ENCODE measurements around the gene SLC5A10.

Gene SLC5A10

GRCh38 chr17:18963126-18964017 lies 11.4 kb downstream of the SLC5A10 start:
- no peak for DNase-seq (ENCODE audit: low read depth in 1 of 2, low spot score in 1 of 2)

- DNase-seq (ENCODE audit: low read depth in 1 of 2, low spot score in 1 of 2) = no peak
Measured at GRCh38 chr17:18964018-18964351, 12.0 kb downstream of the SLC5A10 start.

DNA sequence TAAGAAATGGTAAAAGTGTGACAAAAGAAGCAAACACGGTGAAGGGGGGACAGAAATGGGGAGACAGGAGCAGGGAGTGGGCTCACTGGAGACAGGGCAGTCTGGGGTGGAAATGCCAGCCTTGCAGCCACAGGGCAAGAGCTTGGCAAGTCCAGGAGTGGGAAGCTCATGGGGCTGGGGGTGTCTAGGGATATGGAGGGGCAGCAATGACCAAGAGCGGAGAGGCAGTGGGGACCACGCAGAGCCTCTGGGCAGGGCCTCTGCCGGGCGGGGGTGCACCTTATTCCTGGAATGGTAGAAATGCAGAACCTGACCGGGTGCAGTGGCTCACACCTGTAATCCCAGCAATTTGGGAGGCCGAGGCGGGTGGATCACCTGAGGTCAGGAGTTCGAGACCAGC lies 12.6 kb downstream of the SLC5A10 start:
- no peak for DNase-seq (ENCODE audit: low read depth in 1 of 2, low spot score in 1 of 2)

DNA sequence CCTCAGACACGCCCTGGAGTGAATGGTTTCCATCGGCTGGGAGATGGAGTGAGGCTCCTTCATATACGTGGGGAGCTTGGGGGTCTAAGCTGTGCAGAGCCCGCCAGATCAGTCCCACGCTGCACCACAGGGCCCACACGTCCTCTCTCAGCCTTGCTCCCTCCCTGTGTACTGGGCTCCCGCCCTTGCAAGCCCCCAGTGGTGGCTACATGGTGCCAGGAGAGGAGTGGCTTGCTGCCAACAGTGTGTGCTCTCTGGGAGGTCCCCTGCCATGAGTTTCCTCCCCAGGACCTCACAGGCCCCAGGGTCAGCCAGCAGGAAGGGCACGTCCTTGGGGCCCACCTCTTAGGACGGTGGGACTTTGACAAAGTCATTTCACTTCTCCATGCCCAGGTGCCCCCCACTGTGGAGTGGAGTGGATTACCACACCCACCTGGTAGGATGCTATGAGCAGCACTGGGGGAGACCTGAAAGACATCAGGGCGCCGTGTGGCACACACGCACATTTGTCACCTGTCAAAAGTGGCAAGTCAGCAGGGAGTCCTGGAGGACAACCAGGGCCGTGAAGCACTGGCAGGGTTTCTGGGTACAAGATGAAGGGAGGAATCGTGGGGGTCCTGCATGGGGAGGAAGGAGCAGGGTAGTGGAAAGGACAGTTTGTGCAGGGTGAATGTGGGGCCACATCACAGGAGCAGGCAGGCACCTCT lies 13.7 kb downstream of the SLC5A10 start:
- DNase-seq (ENCODE audit: low read depth in 1 of 2, low spot score in 1 of 2) = no peak

DNA sequence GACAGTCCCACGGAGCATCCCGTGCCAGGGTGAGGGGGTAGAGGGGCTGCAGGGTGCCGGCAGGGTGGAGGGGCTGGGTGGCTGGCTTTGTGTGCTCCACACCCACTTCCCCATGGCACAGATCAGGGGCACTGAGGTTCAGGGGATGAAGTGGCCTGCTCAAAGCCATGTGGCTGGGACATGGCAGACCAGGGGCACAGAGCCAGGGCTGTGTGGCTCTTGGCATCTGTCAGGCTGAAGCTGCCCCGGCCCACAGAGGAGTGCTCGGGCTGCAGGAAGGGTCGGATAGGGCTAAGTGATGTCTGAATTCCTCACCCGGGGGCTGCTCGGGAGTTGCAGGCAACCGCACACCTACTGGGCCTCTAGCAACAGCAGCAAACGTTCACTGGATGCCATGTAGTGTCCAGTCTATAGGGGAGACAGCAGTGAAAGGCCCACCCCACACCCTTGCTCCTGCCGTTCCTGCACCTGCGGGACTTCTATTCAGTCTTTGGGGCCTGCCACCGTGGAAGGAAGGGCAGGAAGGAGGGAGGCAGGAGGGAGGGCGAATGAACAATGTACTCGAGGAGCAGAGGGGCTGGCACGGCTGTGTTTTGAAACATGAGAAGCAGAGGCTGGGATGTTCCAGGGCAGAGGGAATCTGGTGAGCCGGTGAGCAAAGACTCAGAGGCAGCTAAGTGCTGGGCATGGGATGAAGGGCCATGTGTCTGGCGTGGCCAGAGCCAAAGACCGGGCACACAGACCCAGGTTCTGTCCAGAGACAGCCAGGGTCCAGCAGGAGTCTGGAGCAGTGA lies 15.1 kb downstream of the SLC5A10 start:
- DNase-seq (ENCODE audit: low read depth in 1 of 2, low spot score in 1 of 2) = no peak

DNA sequence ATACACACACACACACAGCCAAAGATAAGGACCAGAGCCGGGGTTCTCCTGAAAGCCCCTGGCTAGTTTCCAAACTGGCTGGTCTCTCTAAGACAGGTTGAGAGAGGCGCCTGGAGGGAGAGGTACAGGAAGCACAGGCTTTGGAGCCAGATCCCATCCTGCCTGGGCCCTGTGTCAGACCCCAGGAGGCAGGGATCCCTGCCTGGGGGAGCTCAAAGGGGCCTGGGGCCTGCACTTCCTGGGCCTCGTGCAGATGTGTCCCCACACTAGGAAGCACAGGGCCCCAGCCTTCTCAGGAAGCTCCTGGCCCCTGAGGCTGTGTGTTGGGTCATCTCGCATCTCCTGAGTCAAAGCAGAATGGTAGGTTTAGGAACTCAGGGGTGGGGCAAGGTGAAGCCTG lies 16.0 kb downstream of the SLC5A10 start:
- DNase-seq (ENCODE audit: low read depth in 1 of 2, low spot score in 1 of 2) = no peak

GRCh38 chr17:18968345-18968744 lies 16.4 kb downstream of the SLC5A10 start:
- no peak for DNase-seq (ENCODE audit: low read depth in 1 of 2, low spot score in 1 of 2)

DNA sequence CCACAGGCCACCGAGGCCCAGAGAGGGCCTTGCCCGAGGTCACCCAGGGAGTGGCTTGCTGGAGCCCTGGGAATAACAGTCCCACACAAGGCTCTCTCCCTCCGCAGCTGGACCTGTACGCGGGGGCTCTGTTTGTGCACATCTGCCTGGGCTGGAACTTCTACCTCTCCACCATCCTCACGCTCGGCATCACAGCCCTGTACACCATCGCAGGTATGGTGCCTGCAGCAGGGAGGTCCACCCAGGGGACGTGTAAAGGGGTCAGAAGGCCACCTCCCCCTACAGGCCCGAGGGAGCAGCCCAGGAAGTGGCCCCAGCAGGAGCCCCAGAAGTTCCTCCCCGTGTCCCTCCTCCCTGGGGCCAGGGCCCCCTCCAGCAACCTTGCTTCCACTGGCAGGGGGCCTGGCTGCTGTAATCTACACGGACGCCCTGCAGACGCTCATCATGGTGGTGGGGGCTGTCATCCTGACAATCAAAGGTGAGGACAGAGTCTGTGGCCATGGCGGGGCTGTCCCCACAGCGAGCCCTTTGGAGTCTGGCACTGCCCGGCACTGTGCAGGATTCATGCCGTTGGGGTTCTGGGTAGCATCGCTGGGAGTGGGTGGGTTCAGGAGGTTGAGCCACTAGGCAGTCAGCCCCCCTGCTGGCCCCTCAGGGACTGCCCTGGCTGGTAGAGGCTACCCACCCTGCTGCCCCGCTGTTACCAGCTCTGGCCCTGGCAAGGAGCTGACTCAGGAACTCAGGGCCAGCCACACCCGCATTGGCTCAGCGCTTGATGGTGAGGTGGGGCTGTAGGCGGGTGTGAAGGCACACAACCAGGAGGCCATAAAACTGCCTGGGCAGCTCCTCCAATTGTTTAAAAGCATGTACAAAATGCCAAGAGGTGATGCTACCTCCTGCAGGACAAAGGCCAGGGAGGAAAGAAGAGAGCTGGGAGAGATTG lies 17.3 kb downstream of the SLC5A10 start:
- DNase-seq (ENCODE audit: low read depth in 1 of 2, low spot score in 1 of 2) = no peak

GRCh38 chr17:18970582-18971480 lies 18.9 kb downstream of the SLC5A10 start:
- no peak for DNase-seq (ENCODE audit: low read depth in 1 of 2, low spot score in 1 of 2)

DNA sequence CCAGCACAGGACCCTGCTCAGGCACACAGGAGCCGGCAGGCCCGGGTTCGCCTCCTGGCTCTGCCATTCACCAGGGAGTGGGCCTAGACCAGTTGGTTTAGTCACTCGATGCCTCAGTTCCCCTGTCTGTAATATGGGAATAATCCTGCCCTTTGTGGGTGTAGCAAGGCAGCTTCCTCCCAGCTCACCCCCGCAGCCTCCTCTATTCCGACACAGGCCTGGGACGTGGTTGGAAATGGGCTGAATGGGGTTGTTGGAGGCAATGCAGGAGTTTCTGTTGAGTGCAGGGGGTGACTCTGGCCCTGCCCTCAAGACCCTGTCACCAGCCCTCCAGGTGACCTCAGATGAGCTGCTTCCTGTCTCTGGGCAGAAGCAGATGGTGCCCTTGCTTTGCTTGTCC lies 19.8 kb downstream of the SLC5A10 start:
- DNase-seq (ENCODE audit: low read depth in 1 of 2, low spot score in 1 of 2) = no peak

- no peak for DNase-seq (ENCODE audit: low read depth in 1 of 2, low spot score in 1 of 2)
Measured at GRCh38 chr17:18974407-18975149, 22.6 kb downstream of the SLC5A10 start.

DNA sequence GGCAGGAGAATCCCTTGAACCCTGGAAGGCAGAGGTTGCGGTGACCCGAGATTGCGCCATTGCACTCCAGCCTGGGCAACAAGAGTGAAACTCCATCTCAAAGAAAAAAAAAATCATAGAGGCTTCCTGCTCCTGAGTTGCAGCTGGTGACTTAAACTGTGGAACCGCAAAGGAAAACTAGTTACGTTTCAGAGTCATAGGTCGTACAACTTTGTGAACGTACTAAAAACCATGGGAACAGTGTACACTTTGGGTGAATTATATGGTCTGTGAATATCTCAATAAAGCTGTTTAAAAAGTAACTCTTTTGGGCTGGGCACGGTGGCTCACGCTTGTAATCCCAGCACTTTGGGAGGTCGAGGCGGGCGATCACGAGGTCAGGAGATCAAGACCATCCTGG lies 23.6 kb downstream of the SLC5A10 start:
- DNase-seq (ENCODE audit: low read depth in 1 of 2, low spot score in 1 of 2) = no peak

DNA sequence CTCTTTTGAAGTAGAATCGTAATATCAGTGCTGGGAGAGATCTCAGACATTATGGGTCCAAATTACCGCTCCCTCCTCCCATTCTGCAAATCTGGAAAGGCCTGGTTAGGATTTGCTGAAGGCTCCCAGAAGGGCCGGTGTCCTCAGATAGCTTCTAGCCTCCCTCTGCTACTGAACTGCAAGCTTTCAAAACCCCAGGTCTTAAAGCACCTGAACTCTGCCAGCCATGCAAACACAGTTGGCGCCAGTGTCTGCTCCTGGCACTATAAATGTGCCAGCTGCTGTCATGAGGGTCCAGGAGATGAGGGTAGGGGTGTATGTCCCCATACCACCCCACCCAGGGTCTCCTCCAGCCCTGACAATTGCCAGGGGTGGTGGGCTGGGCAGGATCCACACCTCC lies 24.2 kb downstream of the SLC5A10 start:
- no peak for DNase-seq (ENCODE audit: low read depth in 1 of 2, low spot score in 1 of 2)

GRCh38 chr17:18977021-18977420 lies 25.1 kb downstream of the SLC5A10 start:
- no peak for DNase-seq (ENCODE audit: low read depth in 1 of 2, low spot score in 1 of 2)

GRCh38 chr17:18977646-18978045 lies 25.7 kb downstream of the SLC5A10 start:
- DNase-seq (ENCODE audit: low read depth in 1 of 2, low spot score in 1 of 2) = no peak

GRCh38 chr17:18978050-18978449 lies 26.1 kb downstream of the SLC5A10 start:
- no peak for DNase-seq (ENCODE audit: low read depth in 1 of 2, low spot score in 1 of 2)

DNA sequence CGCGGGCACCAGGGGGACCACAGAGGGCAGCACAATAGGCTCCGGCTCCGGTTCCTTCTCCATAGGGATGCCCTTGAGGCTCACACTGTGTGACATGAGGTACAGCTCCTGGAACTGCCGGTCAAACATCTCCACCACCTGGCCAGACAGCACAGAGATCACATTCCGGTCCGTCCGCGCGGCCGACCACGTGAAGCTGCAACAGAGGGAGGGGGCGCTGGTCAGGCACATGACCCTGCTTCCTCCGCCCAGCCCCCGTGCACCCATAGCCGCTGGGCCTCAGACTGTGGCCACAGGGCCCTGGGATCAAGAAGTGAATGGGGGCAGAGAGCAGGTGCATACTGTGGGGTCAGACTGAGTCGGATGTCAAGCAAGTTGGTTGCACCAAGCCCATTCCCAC lies 26.7 kb downstream of the SLC5A10 start:
- DNase-seq (ENCODE audit: low read depth in 1 of 2, low spot score in 1 of 2) = no peak

DNA sequence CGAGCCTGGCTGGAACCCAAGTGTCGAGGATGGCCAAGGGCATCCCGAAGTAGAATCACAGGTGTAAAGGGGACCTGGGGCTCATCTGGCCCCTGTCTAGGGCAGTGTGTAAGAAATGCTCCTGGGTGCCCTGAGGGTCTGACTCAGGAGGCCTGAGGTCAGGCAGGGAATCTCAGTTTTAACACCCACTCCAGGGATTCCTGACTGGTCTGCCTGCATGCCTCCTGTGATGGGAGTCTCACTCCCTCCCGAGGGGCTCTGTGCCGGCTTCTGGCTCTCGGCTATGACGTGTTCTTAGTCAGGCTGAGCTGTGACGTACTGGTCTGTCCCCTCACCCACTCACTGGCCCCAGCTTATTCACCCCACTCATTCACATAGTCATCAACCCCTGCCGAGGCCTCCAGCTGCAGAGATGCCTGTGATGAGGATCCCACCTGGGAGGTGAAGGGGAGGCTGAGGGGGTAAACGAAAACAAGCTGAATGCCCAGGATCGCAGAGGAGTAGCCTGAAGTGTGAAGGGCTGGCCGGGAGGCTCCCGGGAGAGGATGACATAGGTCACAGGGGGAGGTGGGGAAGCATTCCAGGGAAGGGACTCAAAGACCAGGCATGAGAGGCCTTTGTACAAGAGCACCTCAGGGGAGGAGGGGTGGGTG lies 28.8 kb downstream of the SLC5A10 start:
- DNase-seq (ENCODE audit: low read depth in 1 of 2, low spot score in 1 of 2) = no peak

GRCh38 chr17:18981335-18981641 lies 29.3 kb downstream of the SLC5A10 start:
- no peak for DNase-seq (ENCODE audit: low read depth in 1 of 2, low spot score in 1 of 2)

All from stimulated activated CD4-positive, alpha-beta T cell treated with anti-CD3 and anti-CD28 coated beads, Interleukin-15, amount 100 ng/mL, for 1 hour (primary cell).